Measurements from ENCODE around the gene VAV3. TPM values are rescaled to one million over a fixed set of nuclear protein-coding genes. Genes with fewer than 3 reads are reported as not detected.
A peak's percentile ranks its signal among the peaks of the same experiment; 100 is the strongest.
"Not testable (repeated sequence)": the region's sequence is repeated elsewhere in the genome, so short reads cannot be mapped to it uniquely, and the experiment has no call there.

VAV3 gene
- total RNA-seq, 4 donors from 2014 or later = 0.33 to 12.1 (median 0.47) TPM

DNA sequence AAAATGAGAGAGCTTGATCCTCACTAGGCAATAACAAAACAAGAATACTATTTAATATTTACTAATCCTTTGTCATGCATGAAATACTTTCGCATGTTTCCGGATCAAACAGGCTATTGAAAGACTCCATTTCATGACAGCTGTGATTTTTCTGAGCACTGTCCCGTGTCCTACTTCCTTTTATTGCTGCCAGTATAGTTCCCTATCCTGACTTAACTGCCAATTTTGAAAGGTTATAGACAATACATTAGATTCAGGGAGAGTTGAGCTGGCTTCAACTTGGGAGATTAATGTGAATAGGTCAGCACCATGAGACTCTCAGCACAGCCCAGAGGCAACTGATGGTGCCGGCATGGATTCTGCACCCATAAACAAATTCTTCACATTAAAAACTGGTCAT is 225.8 kb downstream of the VAV3 start:
- peak in 1 of 2 donors; percentile 2 for DNase-seq
- in situ Hi-C loops (cut with MboI; ENCODE audit: low sequenced_read_pairs in 4 of 4) = no loop called here
- no peak for TF ChIP-seq POLR2A (IDR thresholded peaks at IDR 0.05)
- TF ChIP-seq, protein P1, sequence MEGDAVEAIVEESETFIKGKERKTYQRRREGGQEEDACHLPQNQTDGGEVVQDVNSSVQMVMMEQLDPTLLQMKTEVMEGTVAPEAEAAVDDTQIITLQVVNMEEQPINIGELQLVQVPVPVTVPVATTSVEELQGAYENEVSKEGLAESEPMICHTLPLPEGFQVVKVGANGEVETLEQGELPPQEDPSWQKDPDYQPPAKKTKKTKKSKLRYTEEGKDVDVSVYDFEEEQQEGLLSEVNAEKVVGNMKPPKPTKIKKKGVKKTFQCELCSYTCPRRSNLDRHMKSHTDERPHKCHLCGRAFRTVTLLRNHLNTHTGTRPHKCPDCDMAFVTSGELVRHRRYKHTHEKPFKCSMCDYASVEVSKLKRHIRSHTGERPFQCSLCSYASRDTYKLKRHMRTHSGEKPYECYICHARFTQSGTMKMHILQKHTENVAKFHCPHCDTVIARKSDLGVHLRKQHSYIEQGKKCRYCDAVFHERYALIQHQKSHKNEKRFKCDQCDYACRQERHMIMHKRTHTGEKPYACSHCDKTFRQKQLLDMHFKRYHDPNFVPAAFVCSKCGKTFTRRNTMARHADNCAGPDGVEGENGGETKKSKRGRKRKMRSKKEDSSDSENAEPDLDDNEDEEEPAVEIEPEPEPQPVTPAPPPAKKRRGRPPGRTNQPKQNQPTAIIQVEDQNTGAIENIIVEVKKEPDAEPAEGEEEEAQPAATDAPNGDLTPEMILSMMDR (IDR thresholded peaks at IDR 0.05 in 4 of 5, conservative IDR thresholded peaks at IDR 0.05 in 1 of 5) = no peak
- Histone ChIP-seq H3K9me3 (no peaks in the 10 kb centered on the region), H3K4me3 (no peak overlapping the region), H3K27me3 (no peaks in the 10 kb centered on the region), H3K4me1 (no peaks in the 10 kb centered on the region), H3K36me3 (no peaks in the 10 kb centered on the region), H3K27ac (no peak overlapping the region)
- ATAC-seq = no peak
- intact Hi-C loops (cut with DNase I; ENCODE audit: low total_unique reads) = no loop called here

DNA sequence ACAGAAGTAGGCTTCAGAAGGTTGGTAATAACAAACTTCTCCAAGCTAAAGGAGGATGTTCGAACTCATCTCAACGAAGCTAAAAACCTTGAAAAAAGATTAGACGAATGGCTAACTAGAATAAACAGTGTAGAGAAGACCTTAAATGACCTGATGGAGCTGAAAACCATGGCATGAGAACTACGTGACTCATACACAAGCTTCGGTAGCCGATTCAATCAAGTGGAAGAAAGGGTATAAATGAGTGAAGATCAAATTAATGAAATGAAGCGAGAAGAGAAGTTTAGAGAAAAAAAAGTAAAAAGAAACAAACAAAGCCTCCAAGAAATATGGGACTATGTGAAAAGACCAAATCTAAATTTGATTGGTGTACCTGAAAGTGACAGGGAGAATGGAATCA is 231.6 kb downstream of the VAV3 start:
- H3K36me3 ChIP-seq; H3K27me3 ChIP-seq; H3K4me3 ChIP-seq; DNase-seq; in situ Hi-C loops (cut with MboI; ENCODE audit: low sequenced_read_pairs in 4 of 4); ATAC-seq; H3K4me1 ChIP-seq; H3K27ac ChIP-seq; intact Hi-C loops (cut with DNase I; ENCODE audit: low total_unique reads); H3K9me3 ChIP-seq: not testable (repeated sequence)

DNA sequence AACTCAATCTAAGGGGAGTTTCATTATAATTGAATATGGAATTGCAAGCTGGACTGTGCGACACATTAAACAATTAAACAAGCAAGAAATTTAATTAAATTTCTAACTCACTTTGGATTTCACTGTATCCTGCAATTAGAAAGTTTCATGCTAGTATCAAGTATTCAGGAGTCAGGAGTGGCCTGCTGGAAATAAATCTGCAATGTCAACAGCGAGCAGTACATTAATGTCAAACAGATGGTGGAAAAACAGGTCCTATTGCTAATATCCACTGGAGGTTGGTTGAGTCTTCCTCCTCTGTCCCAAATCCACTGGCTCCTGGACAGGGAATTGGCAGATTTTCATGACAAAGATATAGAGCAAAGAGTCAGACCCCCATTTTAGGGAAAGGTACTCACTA is 237.1 kb downstream of the VAV3 start:
- Histone ChIP-seq H3K4me3 (no peak overlapping the region), H3K9me3 (no peaks in the 10 kb centered on the region), H3K36me3 (no peaks in the 10 kb centered on the region), H3K27ac (no peak overlapping the region), H3K27me3 (no peaks in the 10 kb centered on the region), H3K4me1 (no peaks in the 10 kb centered on the region)
- DNase-seq (no peak), ATAC-seq (no peak)
- TF ChIP-seq POLR2A (IDR thresholded peaks at IDR 0.05) = no peak
- TF ChIP-seq, protein P1 (IDR thresholded peaks at IDR 0.05 in 4 of 5, conservative IDR thresholded peaks at IDR 0.05 in 1 of 5) = no peak
- in situ Hi-C loops (cut with MboI; ENCODE audit: low sequenced_read_pairs in 4 of 4) = no loop called here
- intact Hi-C loops (cut with DNase I; ENCODE audit: low total_unique reads) = no loop called here

GRCh38 chr1:107726860-107727259 is 238.1 kb downstream of the VAV3 start:
- DNase-seq = no peak
- in situ Hi-C loops (cut with MboI; ENCODE audit: low sequenced_read_pairs in 4 of 4) = no loop called here
- TF ChIP-seq, protein P1 (IDR thresholded peaks at IDR 0.05 in 4 of 5, conservative IDR thresholded peaks at IDR 0.05 in 1 of 5) = no peak
- no peak for TF ChIP-seq POLR2A (IDR thresholded peaks at IDR 0.05)

GRCh38 chr1:107724648-107725047 is 240.3 kb downstream of the VAV3 start:
- no peaks in the 10 kb centered on the region for H3K36me3 ChIP-seq
- no peaks in the 10 kb centered on the region for H3K4me1 ChIP-seq
- H3K9me3 ChIP-seq = no peaks in the 10 kb centered on the region
- TF ChIP-seq, protein P1 (IDR thresholded peaks at IDR 0.05 in 4 of 5, conservative IDR thresholded peaks at IDR 0.05 in 1 of 5) = no peak
- no peak for TF ChIP-seq POLR2A (IDR thresholded peaks at IDR 0.05)
- H3K4me3 ChIP-seq = no peak overlapping the region
- DNase-seq (no peak), ATAC-seq (no peak)
- no peaks in the 10 kb centered on the region for H3K27me3 ChIP-seq
- no peak overlapping the region for H3K27ac ChIP-seq
- intact Hi-C loops (cut with DNase I; ENCODE audit: low total_unique reads) (no loop called here), in situ Hi-C loops (cut with MboI; ENCODE audit: low sequenced_read_pairs in 4 of 4) (no loop called here)

More at GRCh38 chr1:107726860-107727259, 238.1 kb downstream of the VAV3 start:
- ATAC-seq = no peak
- H3K27me3 ChIP-seq = no peaks in the 10 kb centered on the region
- intact Hi-C loops (cut with DNase I; ENCODE audit: low total_unique reads) = no loop called here
- no peaks in the 10 kb centered on the region for H3K36me3 ChIP-seq
- no peak overlapping the region for H3K4me3 ChIP-seq
- H3K27ac ChIP-seq = no peak overlapping the region
- no peaks in the 10 kb centered on the region for H3K4me1 ChIP-seq
- H3K9me3 ChIP-seq = no peaks in the 10 kb centered on the region

GRCh38 chr1:107720210-107720609 is 244.8 kb downstream of the VAV3 start:
- H3K27me3 ChIP-seq; DNase-seq; H3K4me1 ChIP-seq; in situ Hi-C loops (cut with MboI; ENCODE audit: low sequenced_read_pairs in 4 of 4); H3K36me3 ChIP-seq; H3K4me3 ChIP-seq; H3K27ac ChIP-seq; intact Hi-C loops (cut with DNase I; ENCODE audit: low total_unique reads); ATAC-seq; H3K9me3 ChIP-seq: not testable (repeated sequence)

Data from gastrocnemius medialis (tissue), 4 donors.